SIG-M5 treated with dmso at 0.1 percent for 504 hours (cell line): ENCODE measurements around the gene LRCH4.
A peak's percentile ranks its signal among the peaks of the same experiment; 100 is the strongest.
"Not testable (repeated sequence)": the region's sequence is repeated elsewhere in the genome, so short reads cannot be mapped to it uniquely, and the experiment has no call there.

Source experiments
- DNase-seq: peaks from one replicate; lab custom pipeline; 2025; ENCODE audit not compliant: unreplicated experiment; lab: John Stamatoyannopoulos, UW

Gene LRCH4

GRCh38 chr7:100546926-100547800 lies 38.8 kb downstream of the LRCH4 start:
- DNase-seq: no peak

- DNase-seq: no peak
Observed at GRCh38 chr7:100546129-100546925, 39.6 kb downstream of the LRCH4 start.

DNA sequence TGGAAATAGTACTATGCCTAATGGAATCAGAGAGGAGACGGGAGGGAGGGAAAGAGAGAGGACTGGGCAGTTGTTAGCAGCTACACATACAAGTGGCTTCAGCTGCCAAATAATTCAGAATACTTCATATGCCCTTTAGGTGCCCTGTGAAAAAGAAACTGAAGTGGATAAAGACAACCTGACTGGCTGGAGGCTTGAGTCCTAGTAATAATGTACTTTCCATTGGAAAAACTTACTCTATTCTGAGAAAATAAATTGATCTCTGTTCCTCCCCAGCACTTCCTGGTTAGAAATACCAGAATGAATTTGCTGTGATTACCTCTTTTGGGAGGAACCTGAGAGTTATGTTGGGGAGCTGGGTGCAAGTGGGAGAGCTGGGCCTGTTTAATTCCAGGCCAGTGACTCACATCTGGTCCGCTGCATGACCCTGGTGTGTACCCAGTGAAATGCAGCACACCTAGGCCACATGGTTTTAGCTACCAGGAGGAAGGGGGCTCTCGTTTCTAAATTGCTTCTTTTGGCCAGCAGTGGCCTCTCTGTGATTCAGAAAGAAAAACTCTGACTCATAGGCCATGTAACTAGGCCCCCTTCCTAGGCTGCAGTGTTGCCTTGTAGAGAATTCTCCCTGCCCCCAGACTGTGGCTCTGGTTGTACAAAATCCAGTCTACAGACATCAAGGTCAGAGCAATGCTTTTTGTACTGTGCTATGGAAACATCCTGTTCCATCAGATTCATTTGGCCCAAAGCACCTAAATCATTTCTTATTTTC lies 40.4 kb downstream of the LRCH4 start:
- peak; percentile 31 for DNase-seq

GRCh38 chr7:100544967-100545359 lies 41.0 kb downstream of the LRCH4 start:
- no peak for DNase-seq

DNA sequence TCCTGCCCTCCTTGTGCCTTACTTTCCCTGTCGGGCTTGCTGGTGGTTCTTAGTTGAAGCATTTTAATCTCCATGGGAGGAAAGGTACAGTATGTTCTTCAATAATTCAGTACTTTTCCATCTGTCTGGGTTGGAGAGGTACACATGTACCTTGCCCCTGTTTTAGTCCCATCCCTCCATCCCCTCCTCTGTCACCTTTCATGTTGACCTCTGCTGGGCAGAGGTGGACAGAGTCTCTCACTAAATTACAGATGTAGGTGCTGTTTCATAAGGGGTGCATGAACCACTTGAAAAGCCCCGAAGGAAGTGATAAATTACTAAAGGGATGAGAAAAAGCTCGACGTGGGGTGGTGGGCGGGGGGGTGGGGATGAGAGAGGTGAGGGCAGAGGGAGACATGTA lies 41.5 kb downstream of the LRCH4 start:
- no peak for DNase-seq

- no peak for DNase-seq
Observed at GRCh38 chr7:100543586-100543985, 42.3 kb downstream of the LRCH4 start.

DNA sequence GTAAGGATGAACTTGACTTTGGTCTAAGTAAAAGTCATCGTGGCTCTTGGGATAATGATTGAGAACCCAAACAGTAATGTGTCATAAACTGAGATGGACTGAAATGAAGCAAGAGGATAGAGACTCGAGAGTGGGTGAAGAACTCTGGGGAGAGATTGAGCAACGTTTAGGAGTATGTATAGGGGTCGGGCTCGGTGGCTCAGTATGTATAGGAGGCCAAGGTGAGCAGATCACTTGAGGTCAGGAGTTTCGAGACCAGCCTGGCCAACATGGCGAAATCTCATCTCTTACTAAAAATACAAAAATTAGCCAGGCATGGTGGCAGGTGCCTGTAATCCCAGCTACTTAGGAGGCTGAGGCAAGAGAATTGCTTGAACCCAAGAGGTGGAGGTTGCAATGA lies 44.6 kb downstream of the LRCH4 start:
- peak; percentile 40 for DNase-seq

GRCh38 chr7:100540073-100540723 lies 45.7 kb downstream of the LRCH4 start:
- DNase-seq: no peak

DNA sequence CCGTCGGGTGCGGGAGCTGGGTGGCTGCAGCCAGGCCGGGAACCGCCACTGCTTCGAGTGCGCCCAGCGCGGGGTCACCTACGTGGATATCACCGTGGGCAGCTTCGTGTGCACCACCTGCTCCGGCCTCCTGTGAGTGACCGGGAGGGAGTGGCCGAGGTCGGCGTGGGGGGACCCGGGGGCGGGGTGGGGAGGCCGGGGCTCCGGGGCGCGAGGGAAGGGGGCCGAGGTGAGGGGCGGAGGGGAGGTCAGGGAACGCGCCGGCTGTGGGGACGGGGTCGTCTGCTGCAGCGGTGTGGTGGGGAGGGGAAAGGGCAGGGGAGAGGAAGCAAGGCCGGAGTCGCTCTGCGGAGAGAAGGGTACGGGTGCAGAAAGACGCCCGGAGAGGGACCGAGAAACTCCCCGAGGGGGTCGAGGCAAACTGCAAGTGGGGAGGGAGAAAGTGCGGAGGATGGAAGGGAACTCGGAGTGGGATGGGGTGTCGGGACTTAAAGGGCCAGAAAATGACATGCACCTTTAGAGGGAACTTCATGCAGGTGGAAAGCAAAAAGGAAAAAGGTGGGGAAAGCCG lies 46.4 kb downstream of the LRCH4 start:
- no peak for DNase-seq

- peak; percentile 99 for DNase-seq
Observed at GRCh38 chr7:100538654-100539435, 47.1 kb downstream of the LRCH4 start, which contains the start of gene AGFG2. Gene AGFG2 (plus strand): TSS chr7:100539203. CDS start chr7:100539347, 144 bp downstream.

DNA sequence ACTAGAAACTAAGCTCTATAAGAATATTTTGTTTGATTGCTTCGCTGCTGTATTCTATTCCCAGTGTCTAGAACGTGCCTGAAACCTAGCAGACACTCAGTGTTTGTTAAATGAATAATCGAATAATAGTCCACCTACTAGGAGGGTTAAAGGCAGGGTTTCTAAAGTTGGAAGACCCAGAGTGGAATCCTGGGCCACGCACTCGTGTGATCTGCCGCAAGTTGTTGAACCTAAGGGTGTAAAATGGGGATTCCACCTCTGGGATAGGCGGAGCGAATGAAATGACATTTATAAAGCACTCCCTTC lies 47.6 kb downstream of the LRCH4 start:
- DNase-seq: no peak

GRCh38 chr7:100536695-100537094 lies 49.2 kb downstream of the LRCH4 start:
- not testable (repeated sequence) for DNase-seq

- DNase-seq: not testable (repeated sequence)
Observed at GRCh38 chr7:100535982-100536381, 49.9 kb downstream of the LRCH4 start.

GRCh38 chr7:100532165-100533022 lies 53.5 kb downstream of the LRCH4 start:
- no peak for DNase-seq

- DNase-seq: not testable (repeated sequence)
Observed at GRCh38 chr7:100528108-100528866, 57.6 kb downstream of the LRCH4 start.
